OCI-LY1 (cell line): ENCODE measurements around the gene PLPP4.

ENCODE experiments used
- H2AFZ ChIP-seq: fragments of 200-600 bp; sonication (generic), shearing (Covaris generic); 2 replicates; pipeline ENCODE4 v1.6.0; 2014; ENCODE audit warnings: antibody characterized with exemption, mild to moderate bottlenecking, low read length
- H3F3A ChIP-seq: fragments of 200-600 bp; sonication (generic), shearing (Covaris generic); 2 replicates; pipeline ENCODE4 v1.6.0; 2014; ENCODE audit warnings: mild to moderate bottlenecking, antibody characterized with exemption, low read length, moderate library complexity; ENCODE audit not compliant: insufficient read depth
- H3K27ac ChIP-seq: fragments of 200-600 bp; sonication (generic); 2 replicates; pipeline ENCODE4 v1.5.1; 2014; ENCODE audit warnings: low read length, mixed run types, mild to moderate bottlenecking, low read depth; ENCODE audit not compliant: poor library complexity, severe bottlenecking
- H3K27me3 ChIP-seq: fragments of 200-600 bp; sonication (generic); 2 replicates; pipeline ENCODE4 v1.6.0; 2014; ENCODE audit warnings: antibody characterized with exemption, mild to moderate bottlenecking, low read length, moderate library complexity; ENCODE audit not compliant: insufficient read depth
- H3K36me3 ChIP-seq: fragments of 200-600 bp; sonication (generic); 2 replicates; pipeline ENCODE4 v1.6.1; 2014; ENCODE audit warnings: mild to moderate bottlenecking, antibody characterized with exemption, low read length, moderate library complexity, mixed read lengths; ENCODE audit not compliant: insufficient read depth
- H3K4me1 ChIP-seq: fragments of 200-600 bp; sonication (generic); 2 replicates; pipeline ENCODE4 v1.5.1; 2014; ENCODE audit warnings: mild to moderate bottlenecking, low read length, moderate library complexity; ENCODE audit not compliant: insufficient read depth, severe bottlenecking
- H3K4me2 ChIP-seq: fragments of 200-600 bp; sonication (generic), shearing (Covaris generic); 2 replicates; pipeline ENCODE4 v1.6.1; 2014; ENCODE audit warnings: low read length
- H3K4me3 ChIP-seq: fragments of 200-600 bp; sonication (generic); 2 replicates; pipeline ENCODE4 v1.5.1; 2014; ENCODE audit warnings: low read length, low read depth, mild to moderate bottlenecking, mixed read lengths; ENCODE audit not compliant: poor library complexity, severe bottlenecking
- H3K79me2 ChIP-seq: fragments of 200-600 bp; shearing (Covaris generic); 2 replicates; pipeline ENCODE4 v1.6.1; 2016; ENCODE audit warnings: mixed run types, low read length, mixed read lengths; ENCODE audit not compliant: insufficient read depth
- H3K9ac ChIP-seq: fragments of 200-600 bp; sonication (generic), shearing (Covaris generic); 2 replicates; pipeline ENCODE4 v1.6.1; 2014; ENCODE audit warnings: mild to moderate bottlenecking, low read length, mixed read lengths
- H3K9me2 ChIP-seq: fragments of 200-600 bp; sonication (generic), shearing (Covaris generic); 2 replicates; pipeline ENCODE4 v1.6.1; 2014; ENCODE audit warnings: low read depth, mild to moderate bottlenecking, low read length, mixed read lengths
- H3K9me3 ChIP-seq: fragments of 200-600 bp; shearing (Covaris generic); 2 replicates; pipeline ENCODE4 v1.6.1; 2014; ENCODE audit warnings: low read length, mixed read lengths
- H4K20me1 ChIP-seq: fragments of 200-600 bp; sonication (generic), shearing (Covaris generic); 2 replicates; pipeline ENCODE4 v1.6.0; 2016; ENCODE audit warnings: mild to moderate bottlenecking, low read length; ENCODE audit not compliant: insufficient read depth
- EZH2 ChIP-seq: fragments of 200-600 bp; sonication (generic), shearing (Covaris generic); IDR thresholded peaks from 2 replicates; pipeline ENCODE4 v1.8.0; 2017; ENCODE audit warnings: borderline replicate concordance, mixed run types, mild to moderate bottlenecking, antibody characterized with exemption, low read length, moderate library complexity, mixed read lengths
- TF ChIP-seq, protein P1 (sequence below): fragments of 200-600 bp; sonication (generic), shearing (Covaris generic); IDR thresholded peaks from 2 replicates; pipeline ENCODE4 v1.5.1; 2017; ENCODE audit warnings: mild to moderate bottlenecking, antibody characterized with exemption, low read length, moderate library complexity, mixed read lengths

The PLPP4 gene

DNA sequence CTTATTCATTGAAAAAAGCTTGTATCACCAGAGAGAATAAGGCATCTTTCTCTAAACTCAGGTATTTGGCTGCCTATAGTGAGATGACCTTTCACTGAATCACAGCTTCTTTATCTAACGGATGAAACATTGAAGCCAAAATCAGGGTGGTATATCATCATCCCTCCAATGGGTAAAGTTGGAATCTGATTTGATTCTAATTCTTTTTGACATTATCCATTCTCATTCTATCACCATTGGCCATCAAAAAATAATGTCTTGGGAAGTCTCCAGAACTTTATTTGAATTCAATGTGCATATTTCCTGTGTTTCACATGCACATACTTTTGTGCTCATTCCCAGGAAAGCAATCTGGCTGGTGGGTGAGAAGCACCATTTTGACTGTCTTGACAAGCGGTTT, 95.2 kb downstream of the PLPP4 start:
- no peak overlapping the region for H3K4me3 ChIP-seq
- H4K20me1 ChIP-seq: no peaks in the 10 kb centered on the region
- H3F3A ChIP-seq: no peaks in the 10 kb centered on the region
- H3K9me3 ChIP-seq: no peaks in the 10 kb centered on the region
- TF ChIP-seq, protein P1, sequence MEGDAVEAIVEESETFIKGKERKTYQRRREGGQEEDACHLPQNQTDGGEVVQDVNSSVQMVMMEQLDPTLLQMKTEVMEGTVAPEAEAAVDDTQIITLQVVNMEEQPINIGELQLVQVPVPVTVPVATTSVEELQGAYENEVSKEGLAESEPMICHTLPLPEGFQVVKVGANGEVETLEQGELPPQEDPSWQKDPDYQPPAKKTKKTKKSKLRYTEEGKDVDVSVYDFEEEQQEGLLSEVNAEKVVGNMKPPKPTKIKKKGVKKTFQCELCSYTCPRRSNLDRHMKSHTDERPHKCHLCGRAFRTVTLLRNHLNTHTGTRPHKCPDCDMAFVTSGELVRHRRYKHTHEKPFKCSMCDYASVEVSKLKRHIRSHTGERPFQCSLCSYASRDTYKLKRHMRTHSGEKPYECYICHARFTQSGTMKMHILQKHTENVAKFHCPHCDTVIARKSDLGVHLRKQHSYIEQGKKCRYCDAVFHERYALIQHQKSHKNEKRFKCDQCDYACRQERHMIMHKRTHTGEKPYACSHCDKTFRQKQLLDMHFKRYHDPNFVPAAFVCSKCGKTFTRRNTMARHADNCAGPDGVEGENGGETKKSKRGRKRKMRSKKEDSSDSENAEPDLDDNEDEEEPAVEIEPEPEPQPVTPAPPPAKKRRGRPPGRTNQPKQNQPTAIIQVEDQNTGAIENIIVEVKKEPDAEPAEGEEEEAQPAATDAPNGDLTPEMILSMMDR: no peak
- no peak for TF ChIP-seq EZH2
- H3K9me2 ChIP-seq: no peaks in the 10 kb centered on the region
- no peak overlapping the region for H3K27ac ChIP-seq
- H3K4me2 ChIP-seq: no peak overlapping the region
- no peaks in the 10 kb centered on the region for H3K79me2 ChIP-seq
- no peak overlapping the region for H2AFZ ChIP-seq
- no peaks in the 10 kb centered on the region for H3K27me3 ChIP-seq
- H3K36me3 ChIP-seq: no peaks in the 10 kb centered on the region
- H3K4me1 ChIP-seq: no peaks in the 10 kb centered on the region
- H3K9ac ChIP-seq: no peak overlapping the region

DNA sequence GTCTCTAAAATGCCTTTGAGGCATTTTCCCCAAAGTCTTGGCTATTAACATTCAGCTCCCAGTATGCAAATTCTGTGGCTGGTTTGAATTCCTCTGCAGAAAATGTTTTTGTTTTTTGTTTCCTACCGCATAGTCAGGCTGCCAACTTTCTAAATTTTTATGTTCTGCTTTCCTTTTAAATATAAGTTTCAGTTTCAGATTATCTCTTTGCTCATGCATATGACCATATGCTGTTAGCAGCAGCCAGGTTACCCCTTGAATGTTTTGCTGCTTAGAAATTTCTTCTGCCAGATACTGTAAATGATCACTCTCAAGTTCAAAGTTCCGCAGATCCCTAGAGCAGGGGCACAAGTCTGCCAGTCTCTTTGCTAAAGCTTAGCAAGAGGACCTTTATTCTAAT, 96.9 kb downstream of the PLPP4 start:
- H3K36me3 ChIP-seq: no peaks in the 10 kb centered on the region

DNA sequence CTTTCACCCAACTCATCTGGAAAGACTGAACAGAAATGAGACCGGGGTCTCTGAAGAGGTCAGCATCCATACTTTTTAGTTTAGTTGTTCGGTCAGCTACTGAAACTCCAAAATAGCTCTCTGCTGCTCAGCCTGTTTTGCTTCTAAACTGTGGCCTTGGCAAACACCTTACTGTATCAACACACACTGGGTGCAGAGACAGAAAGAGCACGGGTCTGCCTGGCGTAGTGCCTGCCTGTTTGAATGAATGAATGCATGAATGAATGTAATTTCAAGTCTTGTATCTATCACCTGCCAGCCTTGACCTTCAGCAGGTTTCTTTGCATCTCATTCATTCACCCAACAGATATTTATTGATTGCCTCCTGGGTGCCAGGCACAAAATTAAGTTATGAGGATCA, 98.4 kb downstream of the PLPP4 start:
- Histone ChIP-seq H3K27ac (no peak overlapping the region), H4K20me1 (no peaks in the 10 kb centered on the region), H3K4me3 (no peak overlapping the region), H3K9me3 (no peaks in the 10 kb centered on the region), H3K79me2 (no peaks in the 10 kb centered on the region), H3F3A (no peaks in the 10 kb centered on the region), H3K4me1 (no peaks in the 10 kb centered on the region), H3K36me3 (no peaks in the 10 kb centered on the region), H2AFZ (no peak overlapping the region), H3K9me2 (no peaks in the 10 kb centered on the region), H3K9ac (no peak overlapping the region), H3K4me2 (no peak overlapping the region), H3K27me3 (no peaks in the 10 kb centered on the region)
- no peak for TF ChIP-seq EZH2
- TF ChIP-seq, protein P1: no peak

More for the DNA sequence above, 96.9 kb downstream of the PLPP4 start:
- H3K4me1 ChIP-seq: no peaks in the 10 kb centered on the region
- no peak overlapping the region for H3K4me3 ChIP-seq
- H3K79me2 ChIP-seq: no peaks in the 10 kb centered on the region
- no peaks in the 10 kb centered on the region for H3K27me3 ChIP-seq
- H2AFZ ChIP-seq: no peak overlapping the region
- no peaks in the 10 kb centered on the region for H3F3A ChIP-seq
- no peak overlapping the region for H3K9ac ChIP-seq
- H3K9me3 ChIP-seq: no peaks in the 10 kb centered on the region
- no peak overlapping the region for H3K4me2 ChIP-seq
- H3K27ac ChIP-seq: no peak overlapping the region
- H4K20me1 ChIP-seq: no peaks in the 10 kb centered on the region
- TF ChIP-seq, protein P1: no peak
- TF ChIP-seq EZH2: no peak
- no peaks in the 10 kb centered on the region for H3K9me2 ChIP-seq
